ENCODE data around the gene ABTB1. TPM values are rescaled to one million over a fixed set of nuclear protein-coding genes. Genes with fewer than 3 reads are reported as not detected.

Gene ABTB1
- total and polyA plus RNA-seq, 8 donors = 22.0 to 113 (median 43.7) TPM

- H3K36me3 ChIP-seq = no peaks in the 10 kb centered on the region
- no peaks in the 10 kb centered on the region for H3K27me3 ChIP-seq
- no peaks in the 10 kb centered on the region for H3K9me3 ChIP-seq
- H3K4me1 ChIP-seq = peaks cover 3 to 6% (median 4%) of the 10 kb centered on the region in 4 donors
- DNase-seq = no peak
- TF ChIP-seq POLR2A (IDR thresholded peaks at IDR 0.05) (no peak), EP300 (IDR thresholded peaks at IDR 0.05) (no peak), POLR2AphosphoS5 (IDR thresholded peaks at IDR 0.05) (no peak)
- TF ChIP-seq, protein P1, sequence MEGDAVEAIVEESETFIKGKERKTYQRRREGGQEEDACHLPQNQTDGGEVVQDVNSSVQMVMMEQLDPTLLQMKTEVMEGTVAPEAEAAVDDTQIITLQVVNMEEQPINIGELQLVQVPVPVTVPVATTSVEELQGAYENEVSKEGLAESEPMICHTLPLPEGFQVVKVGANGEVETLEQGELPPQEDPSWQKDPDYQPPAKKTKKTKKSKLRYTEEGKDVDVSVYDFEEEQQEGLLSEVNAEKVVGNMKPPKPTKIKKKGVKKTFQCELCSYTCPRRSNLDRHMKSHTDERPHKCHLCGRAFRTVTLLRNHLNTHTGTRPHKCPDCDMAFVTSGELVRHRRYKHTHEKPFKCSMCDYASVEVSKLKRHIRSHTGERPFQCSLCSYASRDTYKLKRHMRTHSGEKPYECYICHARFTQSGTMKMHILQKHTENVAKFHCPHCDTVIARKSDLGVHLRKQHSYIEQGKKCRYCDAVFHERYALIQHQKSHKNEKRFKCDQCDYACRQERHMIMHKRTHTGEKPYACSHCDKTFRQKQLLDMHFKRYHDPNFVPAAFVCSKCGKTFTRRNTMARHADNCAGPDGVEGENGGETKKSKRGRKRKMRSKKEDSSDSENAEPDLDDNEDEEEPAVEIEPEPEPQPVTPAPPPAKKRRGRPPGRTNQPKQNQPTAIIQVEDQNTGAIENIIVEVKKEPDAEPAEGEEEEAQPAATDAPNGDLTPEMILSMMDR (IDR thresholded peaks at IDR 0.05) = no peak
- no peak overlapping the region for H3K27ac ChIP-seq
- WGBS, 5 donors = 76 to 100% (median 89%) methylated on average over 2 of the region's 2 CpGs
- no peak overlapping the region for H3K4me3 ChIP-seq
- intact Hi-C loops (cut with DNase I; ENCODE audit: low total_unique reads) = no loop called here
Measured at GRCh38 chr3:127666676-127667075, 6.1 kb upstream of the ABTB1 start.

- peaks cover 8 to 11% (median 9%) of the 10 kb centered on the region in 4 donors for H3K4me1 ChIP-seq
- no peak overlapping the region for H3K4me3 ChIP-seq
- intact Hi-C loops (cut with DNase I; ENCODE audit: low total_unique reads) = no loop called here
- no peaks in the 10 kb centered on the region for H3K36me3 ChIP-seq
- H3K27ac ChIP-seq = no peak overlapping the region
- H3K9me3 ChIP-seq = no peaks in the 10 kb centered on the region
- no peaks in the 10 kb centered on the region for H3K27me3 ChIP-seq
- no peak for DNase-seq
- TF ChIP-seq, protein P1 (IDR thresholded peaks at IDR 0.05) = no peak
- no peak for TF ChIP-seq POLR2AphosphoS5 (IDR thresholded peaks at IDR 0.05)
- no peak for TF ChIP-seq POLR2A (IDR thresholded peaks at IDR 0.05)
- no peak for TF ChIP-seq EP300 (IDR thresholded peaks at IDR 0.05)
- WGBS, 5 donors = 69 to 87% (median 83%) methylated on average over 6 of the region's 6 CpGs
Measured at GRCh38 chr3:127667119-127667681, 5.6 kb upstream of the ABTB1 start.

- TF ChIP-seq, protein P1 (IDR thresholded peaks at IDR 0.05) = no peak
- TF ChIP-seq EP300 (IDR thresholded peaks at IDR 0.05) = no peak
- no peak for TF ChIP-seq POLR2AphosphoS5 (IDR thresholded peaks at IDR 0.05)
- no peak for TF ChIP-seq POLR2A (IDR thresholded peaks at IDR 0.05)
- H3K4me1 ChIP-seq = peaks cover 17 to 19% (median 18%) of the 10 kb centered on the region in 4 donors
- no peaks in the 10 kb centered on the region for H3K36me3 ChIP-seq
- no peak overlapping the region for H3K27ac ChIP-seq
- intact Hi-C loops (cut with DNase I; ENCODE audit: low total_unique reads) = no loop called here
- no peaks in the 10 kb centered on the region for H3K27me3 ChIP-seq
- H3K4me3 ChIP-seq = no peak overlapping the region
- no peaks in the 10 kb centered on the region for H3K9me3 ChIP-seq
- WGBS, 5 donors = 89 to 99% (median 95%) methylated on average over 7 of the region's 7 CpGs
- DNase-seq = peak in 1 of 2 donors; percentile 8
Measured at GRCh38 chr3:127668906-127669305, 3.8 kb upstream of the ABTB1 start.

DNA sequence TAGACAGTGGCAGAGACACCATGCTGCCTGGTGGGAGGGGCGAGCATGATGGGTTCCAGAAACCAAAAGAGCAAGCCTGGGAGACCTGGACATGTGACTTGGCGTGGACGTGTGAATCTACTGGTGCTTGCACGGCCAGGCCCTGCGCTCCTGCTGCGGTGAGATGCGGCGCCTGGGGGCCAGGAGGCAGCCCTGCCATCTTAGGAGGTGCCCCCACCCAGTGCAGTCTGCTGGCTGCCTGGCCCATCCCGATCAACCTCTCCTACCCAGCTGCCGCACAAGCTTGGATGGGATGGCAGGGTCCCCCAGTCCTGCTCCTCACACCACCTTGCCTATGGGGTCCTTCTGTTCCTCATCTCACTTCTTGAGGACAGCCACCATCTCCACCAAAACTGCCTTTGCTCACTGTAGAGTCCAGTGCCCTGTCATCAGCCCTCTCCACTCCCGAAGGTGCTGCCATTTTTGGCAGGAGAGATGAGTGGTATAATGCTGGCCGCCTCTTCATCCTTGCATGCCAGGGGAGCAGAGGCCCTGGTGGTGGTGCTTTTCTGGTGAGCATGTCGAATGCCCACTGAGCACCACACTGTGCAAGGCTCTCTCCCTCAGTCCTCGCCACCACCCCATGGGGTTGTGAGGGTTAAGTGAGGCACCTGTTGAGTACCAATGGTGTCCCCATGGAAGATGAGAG lies 3.1 kb upstream of the ABTB1 start:
- no peaks in the 10 kb centered on the region for H3K36me3 ChIP-seq
- no peak for TF ChIP-seq POLR2AphosphoS5 (IDR thresholded peaks at IDR 0.05)
- no peak for TF ChIP-seq EP300 (IDR thresholded peaks at IDR 0.05)
- no peak for TF ChIP-seq POLR2A (IDR thresholded peaks at IDR 0.05)
- TF ChIP-seq, protein P1 (IDR thresholded peaks at IDR 0.05) = no peak
- 90 to 96% (median 93%) methylated on average over 12 to 14 of the region's 14 CpGs for WGBS, 5 donors
- H3K9me3 ChIP-seq = no peaks in the 10 kb centered on the region
- no peak overlapping the region for H3K4me3 ChIP-seq
- peaks cover 22 to 27% (median 26%) of the 10 kb centered on the region in 4 donors for H3K4me1 ChIP-seq
- intact Hi-C loops (cut with DNase I; ENCODE audit: low total_unique reads) = no loop called here
- no peaks in the 10 kb centered on the region for H3K27me3 ChIP-seq
- peak in 1 of 2 donors; percentile 17 for DNase-seq
- H3K27ac ChIP-seq = no peak overlapping the region

Data from stomach (tissue), 9 donors.